Osteocyte (in vitro differentiated cells): Measurements from ENCODE around the gene NRXN3. TPM values are rescaled to one million over a fixed set of nuclear protein-coding genes. Genes with fewer than 3 reads are reported as not detected.

Source experiments
- DNase-seq: peaks from one replicate; pipeline ENCODE4 v3.0.0; 2021; ENCODE audit warnings: mixed read lengths; ENCODE audit not compliant: unreplicated experiment; ENCODE audit errors: extremely low spot score
- H3K27ac Mint-ChIP-seq: one replicate; pipeline ENCODE4 v1.8.0; 2021; ENCODE audit warnings: mild to moderate bottlenecking, mixed read lengths; ENCODE audit not compliant: unreplicated experiment
- H3K27me3 Mint-ChIP-seq: one replicate; pipeline ENCODE4 v1.8.0; 2021; ENCODE audit warnings: mixed read lengths; ENCODE audit not compliant: unreplicated experiment
- H3K36me3 Mint-ChIP-seq: one replicate; pipeline ENCODE4 v1.8.0; 2021; ENCODE audit warnings: mixed read lengths; ENCODE audit not compliant: unreplicated experiment
- H3K4me1 Mint-ChIP-seq: one replicate; pipeline ENCODE4 v1.8.0; 2021; ENCODE audit warnings: mixed read lengths; ENCODE audit not compliant: unreplicated experiment
- H3K4me3 Mint-ChIP-seq: one replicate; pipeline ENCODE4 v1.8.0; 2021; ENCODE audit warnings: mild to moderate bottlenecking, moderate library complexity, mixed read lengths; ENCODE audit not compliant: unreplicated experiment
- H3K9me3 Mint-ChIP-seq: one replicate; pipeline ENCODE4 v1.8.0; 2021; ENCODE audit warnings: mixed read lengths; ENCODE audit not compliant: unreplicated experiment
- CTCF ChIP-seq: fragments of 200-600 bp; sonication (generic); IDR thresholded peaks from 2 replicates; pipeline ENCODE4 v1.5.0; 2021; ENCODE audit warnings: antibody characterized with exemption, mild to moderate bottlenecking, moderate library complexity
- total RNA-seq: library from RNA; stranded (reverse); gene quantifications from 2 replicates; pipeline ENCODE4 v1.2.1, GENCODE V29; 2021

Gene NRXN3
- total RNA-seq, 1 donor from 2014 or later = 26.5 TPM

DNA sequence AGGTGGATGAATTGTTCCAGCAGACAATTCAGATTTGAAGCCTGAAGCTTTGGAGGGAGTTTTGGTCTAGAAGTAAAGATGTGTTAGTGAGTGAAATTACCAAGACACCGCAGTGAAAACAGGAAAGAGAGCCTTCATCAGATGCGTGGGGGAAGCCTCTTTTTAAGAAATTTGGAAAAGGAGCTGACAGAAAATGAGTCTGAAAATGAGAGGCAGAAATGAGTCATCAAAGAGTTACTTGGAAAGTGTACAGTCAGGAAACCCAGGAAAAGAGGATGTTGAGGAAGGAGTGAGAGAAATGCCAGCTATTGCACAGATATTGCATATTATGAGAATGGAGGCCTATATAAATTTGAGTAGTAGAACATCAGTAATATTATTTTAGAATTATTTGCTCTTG, 520.7 kb downstream of the NRXN3 start:
- Mint-ChIP-seq H3K9me3 (no peaks in the 10 kb centered on the region), H3K27ac (no peak overlapping the region), H3K36me3 (no peaks in the 10 kb centered on the region), H3K27me3 (no peaks in the 10 kb centered on the region), H3K4me1 (no peaks in the 10 kb centered on the region), H3K4me3 (no peak overlapping the region)
- TF ChIP-seq CTCF = no peak
- DNase-seq = no peak

DNA sequence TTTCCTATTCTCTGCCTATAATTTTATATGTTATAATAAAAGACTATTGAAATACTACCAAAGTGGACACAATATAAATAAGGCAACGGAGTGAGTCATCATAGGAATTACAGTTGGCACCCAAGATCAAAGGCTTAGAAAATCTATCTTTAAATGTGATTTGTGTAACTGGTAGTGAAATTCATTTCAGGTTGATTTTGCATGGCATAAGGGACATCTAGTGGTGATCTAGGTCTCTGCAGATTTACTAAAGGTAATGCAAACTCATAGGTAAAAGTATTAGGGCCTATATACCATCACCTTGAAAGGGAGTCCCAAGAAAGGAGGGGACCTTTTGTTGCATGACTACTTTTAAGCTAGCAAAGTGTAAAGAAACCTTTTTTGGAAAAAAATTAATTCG, 527.2 kb downstream of the NRXN3 start:
- H3K27me3 Mint-ChIP-seq = no peaks in the 10 kb centered on the region
- no peak overlapping the region for H3K4me3 Mint-ChIP-seq
- H3K36me3 Mint-ChIP-seq = no peaks in the 10 kb centered on the region
- no peaks in the 10 kb centered on the region for H3K4me1 Mint-ChIP-seq
- H3K9me3 Mint-ChIP-seq = no peaks in the 10 kb centered on the region
- H3K27ac Mint-ChIP-seq = no peak overlapping the region
- peak; percentile 54 for TF ChIP-seq CTCF
- no peak for DNase-seq

DNA sequence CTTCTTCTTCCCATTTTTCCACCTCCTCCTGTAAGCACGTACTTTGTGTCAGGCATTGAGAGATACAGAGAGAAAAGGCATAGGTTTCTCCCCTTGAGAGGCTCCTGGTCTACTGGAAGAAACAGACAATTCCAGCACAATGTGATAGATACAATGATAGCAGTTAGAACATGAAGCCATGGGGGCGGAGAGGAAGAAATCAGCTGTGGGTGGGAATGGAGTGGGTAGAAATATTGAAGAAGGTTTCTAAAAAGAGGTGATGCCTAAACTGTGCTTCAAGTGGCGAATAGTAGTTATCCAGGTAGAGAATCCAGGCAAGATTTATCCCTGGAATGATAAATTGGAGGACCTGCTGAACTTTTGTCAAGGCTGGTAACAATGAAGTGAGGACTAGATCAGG, 528.8 kb downstream of the NRXN3 start:
- Mint-ChIP-seq H3K4me3 (no peak overlapping the region), H3K4me1 (no peaks in the 10 kb centered on the region), H3K36me3 (no peaks in the 10 kb centered on the region), H3K27me3 (no peaks in the 10 kb centered on the region), H3K9me3 (no peaks in the 10 kb centered on the region), H3K27ac (no peak overlapping the region)
- DNase-seq = no peak
- TF ChIP-seq CTCF = no peak

DNA sequence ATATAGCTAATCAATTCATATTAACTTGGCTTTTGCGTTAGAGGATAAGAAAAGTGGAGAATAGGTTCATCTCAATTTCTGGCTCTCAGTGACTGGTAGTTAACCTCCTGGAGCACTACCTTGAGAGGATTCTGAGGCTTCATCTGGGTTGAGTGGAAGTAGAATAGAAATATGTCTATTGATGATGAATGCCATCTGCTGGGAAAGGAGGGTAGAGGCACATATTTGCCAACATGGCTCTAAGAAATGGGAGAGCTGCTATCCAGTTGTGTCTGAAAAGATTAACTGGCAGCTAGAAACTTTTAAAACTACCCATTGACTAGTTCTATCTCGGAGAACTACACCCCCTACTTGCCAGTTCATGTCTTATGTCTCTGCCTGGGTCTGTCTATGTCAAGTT, 530.1 kb downstream of the NRXN3 start:
- TF ChIP-seq CTCF = no peak
- Mint-ChIP-seq H3K4me1 (no peaks in the 10 kb centered on the region), H3K9me3 (no peaks in the 10 kb centered on the region), H3K27me3 (no peaks in the 10 kb centered on the region), H3K36me3 (no peaks in the 10 kb centered on the region), H3K27ac (no peak overlapping the region), H3K4me3 (no peak overlapping the region)
- no peak for DNase-seq

DNA sequence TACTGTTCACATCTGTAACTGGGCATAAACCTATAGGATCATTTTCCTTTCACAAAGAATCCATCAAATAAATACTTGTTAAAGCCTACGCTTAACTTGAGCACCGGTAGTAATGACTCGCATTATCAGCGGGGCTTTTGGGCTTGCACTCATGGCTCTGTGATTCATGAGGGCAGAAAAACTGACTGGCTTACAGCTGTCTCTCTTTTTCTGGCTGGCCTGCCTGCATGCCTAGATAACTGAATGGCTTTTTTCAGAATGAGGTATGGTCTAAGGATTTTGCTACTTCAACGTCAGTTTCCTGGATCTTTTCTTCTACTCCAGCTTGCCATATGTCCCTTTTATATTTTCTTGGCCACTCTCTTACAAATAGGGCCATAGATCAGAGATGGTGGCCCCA, 531.1 kb downstream of the NRXN3 start:
- Mint-ChIP-seq H3K27me3 (no peaks in the 10 kb centered on the region), H3K9me3 (no peaks in the 10 kb centered on the region), H3K27ac (no peak overlapping the region), H3K36me3 (no peaks in the 10 kb centered on the region), H3K4me1 (no peaks in the 10 kb centered on the region), H3K4me3 (no peak overlapping the region)
- no peak for DNase-seq
- no peak for TF ChIP-seq CTCF
